Measurements from ENCODE around the gene PLA2G3. TPM values are rescaled to one million over a fixed set of nuclear protein-coding genes. Genes with fewer than 3 reads are reported as not detected.

Gene PLA2G3
- total and polyA plus RNA-seq, 2 of the 8 experiments (the other 6 are each of a cell fraction or from before 2014, with no cell fraction given): 18.1 to 25.9 TPM

DNA sequence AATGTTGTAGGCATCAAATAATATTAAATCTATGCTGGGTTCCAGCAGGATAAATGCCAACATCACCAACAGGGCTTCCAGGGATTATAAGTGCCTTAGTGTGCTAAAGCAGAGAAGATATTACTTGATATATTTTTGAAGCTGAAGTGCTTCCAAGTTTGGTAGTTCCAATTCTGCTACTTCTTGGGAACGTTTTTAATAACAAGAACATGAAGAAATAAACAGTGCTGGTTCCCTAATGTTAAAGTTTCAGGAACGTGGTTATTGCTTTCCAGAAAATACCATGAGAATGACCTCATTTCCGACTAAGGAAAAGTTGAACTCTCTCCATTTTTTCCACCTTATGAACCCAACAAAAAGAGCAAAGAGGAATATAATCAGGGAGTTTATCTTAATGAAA, 15.1 kb upstream of the PLA2G3 start (continued):
- TF ChIP-seq, protein P1, sequence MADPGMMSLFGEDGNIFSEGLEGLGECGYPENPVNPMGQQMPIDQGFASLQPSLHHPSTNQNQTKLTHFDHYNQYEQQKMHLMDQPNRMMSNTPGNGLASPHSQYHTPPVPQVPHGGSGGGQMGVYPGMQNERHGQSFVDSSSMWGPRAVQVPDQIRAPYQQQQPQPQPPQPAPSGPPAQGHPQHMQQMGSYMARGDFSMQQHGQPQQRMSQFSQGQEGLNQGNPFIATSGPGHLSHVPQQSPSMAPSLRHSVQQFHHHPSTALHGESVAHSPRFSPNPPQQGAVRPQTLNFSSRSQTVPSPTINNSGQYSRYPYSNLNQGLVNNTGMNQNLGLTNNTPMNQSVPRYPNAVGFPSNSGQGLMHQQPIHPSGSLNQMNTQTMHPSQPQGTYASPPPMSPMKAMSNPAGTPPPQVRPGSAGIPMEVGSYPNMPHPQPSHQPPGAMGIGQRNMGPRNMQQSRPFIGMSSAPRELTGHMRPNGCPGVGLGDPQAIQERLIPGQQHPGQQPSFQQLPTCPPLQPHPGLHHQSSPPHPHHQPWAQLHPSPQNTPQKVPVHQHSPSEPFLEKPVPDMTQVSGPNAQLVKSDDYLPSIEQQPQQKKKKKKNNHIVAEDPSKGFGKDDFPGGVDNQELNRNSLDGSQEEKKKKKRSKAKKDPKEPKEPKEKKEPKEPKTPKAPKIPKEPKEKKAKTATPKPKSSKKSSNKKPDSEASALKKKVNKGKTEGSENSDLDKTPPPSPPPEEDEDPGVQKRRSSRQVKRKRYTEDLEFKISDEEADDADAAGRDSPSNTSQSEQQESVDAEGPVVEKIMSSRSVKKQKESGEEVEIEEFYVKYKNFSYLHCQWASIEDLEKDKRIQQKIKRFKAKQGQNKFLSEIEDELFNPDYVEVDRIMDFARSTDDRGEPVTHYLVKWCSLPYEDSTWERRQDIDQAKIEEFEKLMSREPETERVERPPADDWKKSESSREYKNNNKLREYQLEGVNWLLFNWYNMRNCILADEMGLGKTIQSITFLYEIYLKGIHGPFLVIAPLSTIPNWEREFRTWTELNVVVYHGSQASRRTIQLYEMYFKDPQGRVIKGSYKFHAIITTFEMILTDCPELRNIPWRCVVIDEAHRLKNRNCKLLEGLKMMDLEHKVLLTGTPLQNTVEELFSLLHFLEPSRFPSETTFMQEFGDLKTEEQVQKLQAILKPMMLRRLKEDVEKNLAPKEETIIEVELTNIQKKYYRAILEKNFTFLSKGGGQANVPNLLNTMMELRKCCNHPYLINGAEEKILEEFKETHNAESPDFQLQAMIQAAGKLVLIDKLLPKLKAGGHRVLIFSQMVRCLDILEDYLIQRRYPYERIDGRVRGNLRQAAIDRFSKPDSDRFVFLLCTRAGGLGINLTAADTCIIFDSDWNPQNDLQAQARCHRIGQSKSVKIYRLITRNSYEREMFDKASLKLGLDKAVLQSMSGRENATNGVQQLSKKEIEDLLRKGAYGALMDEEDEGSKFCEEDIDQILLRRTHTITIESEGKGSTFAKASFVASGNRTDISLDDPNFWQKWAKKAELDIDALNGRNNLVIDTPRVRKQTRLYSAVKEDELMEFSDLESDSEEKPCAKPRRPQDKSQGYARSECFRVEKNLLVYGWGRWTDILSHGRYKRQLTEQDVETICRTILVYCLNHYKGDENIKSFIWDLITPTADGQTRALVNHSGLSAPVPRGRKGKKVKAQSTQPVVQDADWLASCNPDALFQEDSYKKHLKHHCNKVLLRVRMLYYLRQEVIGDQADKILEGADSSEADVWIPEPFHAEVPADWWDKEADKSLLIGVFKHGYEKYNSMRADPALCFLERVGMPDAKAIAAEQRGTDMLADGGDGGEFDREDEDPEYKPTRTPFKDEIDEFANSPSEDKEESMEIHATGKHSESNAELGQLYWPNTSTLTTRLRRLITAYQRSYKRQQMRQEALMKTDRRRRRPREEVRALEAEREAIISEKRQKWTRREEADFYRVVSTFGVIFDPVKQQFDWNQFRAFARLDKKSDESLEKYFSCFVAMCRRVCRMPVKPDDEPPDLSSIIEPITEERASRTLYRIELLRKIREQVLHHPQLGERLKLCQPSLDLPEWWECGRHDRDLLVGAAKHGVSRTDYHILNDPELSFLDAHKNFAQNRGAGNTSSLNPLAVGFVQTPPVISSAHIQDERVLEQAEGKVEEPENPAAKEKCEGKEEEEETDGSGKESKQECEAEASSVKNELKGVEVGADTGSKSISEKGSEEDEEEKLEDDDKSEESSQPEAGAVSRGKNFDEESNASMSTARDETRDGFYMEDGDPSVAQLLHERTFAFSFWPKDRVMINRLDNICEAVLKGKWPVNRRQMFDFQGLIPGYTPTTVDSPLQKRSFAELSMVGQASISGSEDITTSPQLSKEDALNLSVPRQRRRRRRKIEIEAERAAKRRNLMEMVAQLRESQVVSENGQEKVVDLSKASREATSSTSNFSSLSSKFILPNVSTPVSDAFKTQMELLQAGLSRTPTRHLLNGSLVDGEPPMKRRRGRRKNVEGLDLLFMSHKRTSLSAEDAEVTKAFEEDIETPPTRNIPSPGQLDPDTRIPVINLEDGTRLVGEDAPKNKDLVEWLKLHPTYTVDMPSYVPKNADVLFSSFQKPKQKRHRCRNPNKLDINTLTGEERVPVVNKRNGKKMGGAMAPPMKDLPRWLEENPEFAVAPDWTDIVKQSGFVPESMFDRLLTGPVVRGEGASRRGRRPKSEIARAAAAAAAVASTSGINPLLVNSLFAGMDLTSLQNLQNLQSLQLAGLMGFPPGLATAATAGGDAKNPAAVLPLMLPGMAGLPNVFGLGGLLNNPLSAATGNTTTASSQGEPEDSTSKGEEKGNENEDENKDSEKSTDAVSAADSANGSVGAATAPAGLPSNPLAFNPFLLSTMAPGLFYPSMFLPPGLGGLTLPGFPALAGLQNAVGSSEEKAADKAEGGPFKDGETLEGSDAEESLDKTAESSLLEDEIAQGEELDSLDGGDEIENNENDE (IDR thresholded peaks at IDR 0.05; ENCODE audit: insufficient replicate concordance, low read length): no peak
- TF ChIP-seq EP300 (IDR thresholded peaks at IDR 0.05; ENCODE audit: borderline replicate concordance in 1 of 2, low read depth in 2 of 2, low read length in 2 of 2): no peak
- no peak for TF ChIP-seq SP4 (IDR thresholded peaks at IDR 0.05; ENCODE audit: low read length)

Measured in H1 (cell line).